K562 (cell line): ENCODE data around the gene ELOVL1. TPM values are rescaled to one million over a fixed set of nuclear protein-coding genes. Genes with fewer than 3 reads are reported as not detected.

Experiments used
- FOXM1 ChIP-seq, 2 experiments: fragments of 450-650 bp in 1 of 2; sonication (generic) in 1 of 2; formaldehyde crosslinking in 1 of 2; IDR thresholded peaks; 2 replicates each; pipeline versions ENCODE4 v1.6.1 to v1.9.0; 2017 to 2022; ENCODE audit warnings: low read depth in 2 of 2, mild to moderate bottlenecking in 2 of 2, missing genetic modification reagents in 1 of 2, moderate library complexity in 1 of 2
- HDAC2 ChIP-seq: fragments of 450-650 bp; IDR thresholded peaks from 2 replicates; pipeline ENCODE4 v1.6.1; 2016; ENCODE audit warnings: mild to moderate bottlenecking
- MEF2A ChIP-seq: IDR thresholded peaks from 2 replicates; pipeline ENCODE4 v1.6.1; 2011; ENCODE audit warnings: low read depth, mild to moderate bottlenecking, low read length, moderate library complexity; ENCODE audit not compliant: control insufficient read depth
- MLX ChIP-seq, 2 experiments: fragments of 450-650 bp in 1 of 2; sonication (generic) in 1 of 2; formaldehyde crosslinking; conservative IDR thresholded peaks; 2 replicates each; pipeline versions ENCODE4 v1.4.0 to v1.8.1; 2020 to 2022; ENCODE audit warnings: mild to moderate bottlenecking in 1 of 2, missing genetic modification reagents in 1 of 2
- NR2F6 ChIP-seq: fragments of 450-650 bp; formaldehyde crosslinking; IDR thresholded peaks from 2 replicates; pipeline ENCODE4 v1.4.0; 2020; ENCODE audit warnings: mild to moderate bottlenecking
- PRPF4 ChIP-seq: fragments of 200-400 bp; formaldehyde crosslinking; IDR thresholded peaks from one replicate; pipeline ENCODE4 v1.6.1; 2017; ENCODE audit warnings: low read length, low read depth, mild to moderate bottlenecking; ENCODE audit not compliant: insufficient read depth, poor library complexity, severe bottlenecking
- SMAD2 ChIP-seq: fragments of 150-350 bp; IDR thresholded peaks from 2 replicates; pipeline ENCODE4 v1.6.1; 2014; ENCODE audit warnings: low read depth, mild to moderate bottlenecking, low read length
- SNIP1 ChIP-seq: fragments of 450-650 bp; IDR thresholded peaks from 2 replicates; pipeline ENCODE4 v1.7.1; 2017; ENCODE audit warnings: low read depth, mild to moderate bottlenecking
- SP1 ChIP-seq: sonication (generic); formaldehyde crosslinking; IDR thresholded peaks from 2 replicates; pipeline ENCODE4 v1.8.1; 2022; ENCODE audit warnings: mild to moderate bottlenecking, missing genetic modification reagents
- TAF7 ChIP-seq: fragments of 450-650 bp; IDR thresholded peaks from 2 replicates; pipeline ENCODE4 v1.6.1; 2016; ENCODE audit warnings: missing genetic modification characterization, missing compliant biosample characterization
- TEAD2 ChIP-seq: fragments of 450-650 bp; IDR thresholded peaks from 2 replicates; pipeline ENCODE4 v1.6.1; 2016; ENCODE audit warnings: missing genetic modification characterization, control low read depth, missing compliant biosample characterization
- THRAP3 ChIP-seq: fragments of 450-650 bp; IDR thresholded peaks from 2 replicates; pipeline ENCODE4 v1.6.1; 2016; ENCODE audit warnings: mild to moderate bottlenecking, inconsistent platforms, borderline replicate concordance
- ZC3H4 ChIP-seq: sonication (generic); formaldehyde crosslinking; IDR thresholded peaks from 2 replicates; pipeline ENCODE4 v1.9.0; 2021; ENCODE audit warnings: missing genetic modification reagents, borderline replicate concordance
- ZHX1 ChIP-seq: fragments of 150-350 bp; conservative IDR thresholded peaks from 2 replicates; pipeline ENCODE4 v1.6.1; 2014; ENCODE audit warnings: low read length
- ZNF551 ChIP-seq: fragments of 250-450 bp; sonication (Bioruptor Pico); IDR thresholded peaks from 2 replicates; pipeline ENCODE4 v1.5.0; 2021; ENCODE audit warnings: mild to moderate bottlenecking, moderate library complexity
- ZNF699 ChIP-seq: fragments of 250-450 bp; sonication (Bioruptor Pico); IDR thresholded peaks from 2 replicates; pipeline ENCODE4 v1.8.0; 2021; ENCODE audit warnings: mild to moderate bottlenecking, moderate library complexity; ENCODE audit not compliant: insufficient replicate concordance
- ZNF766 ChIP-seq: fragments of 200-800 bp; sonication (Bioruptor generic); conservative IDR thresholded peaks from 2 replicates; pipeline ENCODE4 v1.6.1; 2016; ENCODE audit warnings: missing genetic modification characterization, missing compliant biosample characterization
- polyA plus RNA-seq, 8 experiments: library from polyadenylated mRNA; depleted of rRNA in 4 of 8; stranded (reverse) in 5 of 8; unstranded in 3 of 8; fragments of >200 nt; fragmentation: Nextera tagmentation in 2 of 8; fragmentation: Illumina TruSeq in 1 of 8; extraction: Ambion mirVana in 2 of 8; extraction: Trizol in 1 of 8; gene quantifications; 2 replicates each; pipeline versions ENCODE4 v1.2.1 to v1.2.3, GENCODE V29; 2011 to 2014; ENCODE audit warnings: inconsistent platforms in 1 of 8, missing spikeins in 1 of 8
- total RNA-seq, 7 experiments: library from RNA; depleted of rRNA in 6 of 7; stranded (reverse); fragments of >200 nt in 6 of 7; fragmentation: Illumina TruSeq in 2 of 7; extraction: Trizol in 2 of 7; gene quantifications; 2 replicates each; pipeline versions ENCODE4 v1.2.1 to v1.2.3, GENCODE V29; 2011 to 2021; ENCODE audit warnings: low replicate concordance in 1 of 7
- TF ChIP-seq, protein P1 (sequence below), 2 experiments: fragments of 150-350 bp in 1 of 2; IDR thresholded peaks; 2 replicates each; pipeline ENCODE4 v1.6.1; 2012 to 2016; ENCODE audit warnings: low read depth in 2 of 2, low read length in 2 of 2, mild to moderate bottlenecking in 1 of 2, moderate library complexity in 1 of 2

ELOVL1 gene
- total and polyA plus RNA-seq, 9 of the 15 experiments (the other 6 are each of a cell fraction or from before 2014, with no cell fraction given), result 51.0 to 157 (median 70.3) TPM

GRCh38 chr1:43405219-43405875 is 37.5 kb upstream of the ELOVL1 start (continued):
- TF ChIP-seq, protein P1, sequence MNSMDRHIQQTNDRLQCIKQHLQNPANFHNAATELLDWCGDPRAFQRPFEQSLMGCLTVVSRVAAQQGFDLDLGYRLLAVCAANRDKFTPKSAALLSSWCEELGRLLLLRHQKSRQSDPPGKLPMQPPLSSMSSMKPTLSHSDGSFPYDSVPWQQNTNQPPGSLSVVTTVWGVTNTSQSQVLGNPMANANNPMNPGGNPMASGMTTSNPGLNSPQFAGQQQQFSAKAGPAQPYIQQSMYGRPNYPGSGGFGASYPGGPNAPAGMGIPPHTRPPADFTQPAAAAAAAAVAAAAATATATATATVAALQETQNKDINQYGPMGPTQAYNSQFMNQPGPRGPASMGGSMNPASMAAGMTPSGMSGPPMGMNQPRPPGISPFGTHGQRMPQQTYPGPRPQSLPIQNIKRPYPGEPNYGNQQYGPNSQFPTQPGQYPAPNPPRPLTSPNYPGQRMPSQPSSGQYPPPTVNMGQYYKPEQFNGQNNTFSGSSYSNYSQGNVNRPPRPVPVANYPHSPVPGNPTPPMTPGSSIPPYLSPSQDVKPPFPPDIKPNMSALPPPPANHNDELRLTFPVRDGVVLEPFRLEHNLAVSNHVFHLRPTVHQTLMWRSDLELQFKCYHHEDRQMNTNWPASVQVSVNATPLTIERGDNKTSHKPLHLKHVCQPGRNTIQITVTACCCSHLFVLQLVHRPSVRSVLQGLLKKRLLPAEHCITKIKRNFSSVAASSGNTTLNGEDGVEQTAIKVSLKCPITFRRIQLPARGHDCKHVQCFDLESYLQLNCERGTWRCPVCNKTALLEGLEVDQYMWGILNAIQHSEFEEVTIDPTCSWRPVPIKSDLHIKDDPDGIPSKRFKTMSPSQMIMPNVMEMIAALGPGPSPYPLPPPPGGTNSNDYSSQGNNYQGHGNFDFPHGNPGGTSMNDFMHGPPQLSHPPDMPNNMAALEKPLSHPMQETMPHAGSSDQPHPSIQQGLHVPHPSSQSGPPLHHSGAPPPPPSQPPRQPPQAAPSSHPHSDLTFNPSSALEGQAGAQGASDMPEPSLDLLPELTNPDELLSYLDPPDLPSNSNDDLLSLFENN (IDR thresholded peaks at IDR 0.05; ENCODE audit: low read depth in 2 of 2, low read length in 2 of 2), result no peak
- TF ChIP-seq TEAD2, result no peak
- TF ChIP-seq ZNF766 (CRISPR knock-in tag), result peak; percentile 76
- no peak for TF ChIP-seq THRAP3
- TF ChIP-seq FOXM1 (IDR thresholded peaks at IDR 0.05; ENCODE audit: low read depth), result peak; percentile 68; the same call in 1 of the 2 replicates
- no peak for TF ChIP-seq FOXM1 (CRISPR knock-in tag; IDR thresholded peaks at IDR 0.05; ENCODE audit: low read depth)
- TF ChIP-seq HDAC2, result peak; percentile 82; the same call in 1 of the 2 replicates
- TF ChIP-seq TAF7 (tag), result no peak
- TF ChIP-seq ZNF551 (CRISPR knock-in tag), result no peak
- no peak; a peak in 1 of 4 replicates for TF ChIP-seq MLX (CRISPR knock-in tag; conservative IDR thresholded peaks at IDR 0.05)
- TF ChIP-seq SNIP1, result 0 out of 2 replicates have a peak, but pooled peaks have one; percentile 41
- no peak for TF ChIP-seq NR2F6 (CRISPR knock-in tag)
- TF ChIP-seq ZHX1, result no peak
- no peak for TF ChIP-seq ZNF699
- no peak for TF ChIP-seq PRPF4
- TF ChIP-seq SP1 (CRISPR knock-in tag), result 0 out of 2 replicates have a peak, but pooled peaks have one; percentile 7
- no peak for TF ChIP-seq MEF2A
- no peak for TF ChIP-seq SMAD2
- no peak for TF ChIP-seq ZC3H4
